GM12874 (cell line): ENCODE measurements around the gene ABI1.

Experiments used
- TF ChIP-seq, protein P1 (sequence below): IDR thresholded peaks from 2 replicates; pipeline ENCODE4 v1.5.1; 2011; ENCODE audit warnings: low read depth, mild to moderate bottlenecking, control low read depth, low read length, moderate library complexity; ENCODE audit not compliant: insufficient read depth

ABI1 gene

DNA sequence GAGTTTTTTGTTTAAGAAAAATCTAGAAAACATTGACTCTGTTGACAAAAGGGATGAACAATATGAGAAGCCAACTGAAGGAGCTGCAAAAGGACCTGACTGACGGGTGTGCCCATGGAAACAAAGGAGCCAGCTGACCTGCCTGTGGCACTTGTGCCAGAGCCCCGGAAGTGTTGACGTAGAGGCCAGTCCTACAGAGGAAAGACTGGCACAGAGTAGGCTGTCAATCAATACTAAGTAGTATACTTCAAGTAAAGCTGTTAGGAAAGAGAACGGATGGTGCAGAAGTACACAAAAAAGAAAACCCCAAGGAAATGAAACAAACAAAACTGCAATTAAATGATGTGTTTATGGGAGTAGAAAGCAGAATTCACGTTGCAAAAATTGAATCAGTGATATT is 19.0 kb upstream of the ABI1 start:
- TF ChIP-seq, protein P1, sequence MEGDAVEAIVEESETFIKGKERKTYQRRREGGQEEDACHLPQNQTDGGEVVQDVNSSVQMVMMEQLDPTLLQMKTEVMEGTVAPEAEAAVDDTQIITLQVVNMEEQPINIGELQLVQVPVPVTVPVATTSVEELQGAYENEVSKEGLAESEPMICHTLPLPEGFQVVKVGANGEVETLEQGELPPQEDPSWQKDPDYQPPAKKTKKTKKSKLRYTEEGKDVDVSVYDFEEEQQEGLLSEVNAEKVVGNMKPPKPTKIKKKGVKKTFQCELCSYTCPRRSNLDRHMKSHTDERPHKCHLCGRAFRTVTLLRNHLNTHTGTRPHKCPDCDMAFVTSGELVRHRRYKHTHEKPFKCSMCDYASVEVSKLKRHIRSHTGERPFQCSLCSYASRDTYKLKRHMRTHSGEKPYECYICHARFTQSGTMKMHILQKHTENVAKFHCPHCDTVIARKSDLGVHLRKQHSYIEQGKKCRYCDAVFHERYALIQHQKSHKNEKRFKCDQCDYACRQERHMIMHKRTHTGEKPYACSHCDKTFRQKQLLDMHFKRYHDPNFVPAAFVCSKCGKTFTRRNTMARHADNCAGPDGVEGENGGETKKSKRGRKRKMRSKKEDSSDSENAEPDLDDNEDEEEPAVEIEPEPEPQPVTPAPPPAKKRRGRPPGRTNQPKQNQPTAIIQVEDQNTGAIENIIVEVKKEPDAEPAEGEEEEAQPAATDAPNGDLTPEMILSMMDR: no peak

DNA sequence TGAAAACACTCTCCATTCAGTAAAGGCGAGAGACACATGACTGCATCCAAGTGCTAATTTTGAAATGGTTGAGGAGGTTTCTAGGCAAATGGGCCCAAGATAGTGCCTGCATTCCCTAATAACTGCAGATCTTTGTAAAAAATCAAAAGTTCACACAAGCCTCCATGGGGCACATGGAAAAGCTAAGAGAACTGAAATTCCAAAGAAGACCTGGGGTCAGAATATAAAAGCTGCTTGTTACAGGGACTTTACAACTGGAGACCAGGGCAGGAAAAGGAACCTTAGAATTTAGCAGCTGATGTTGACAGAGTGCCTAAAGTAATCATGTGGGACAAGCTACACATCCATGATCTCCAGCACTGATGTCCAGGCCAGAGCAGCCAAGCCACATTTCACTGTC is 10.0 kb upstream of the ABI1 start:
- TF ChIP-seq, protein P1: no peak

DNA sequence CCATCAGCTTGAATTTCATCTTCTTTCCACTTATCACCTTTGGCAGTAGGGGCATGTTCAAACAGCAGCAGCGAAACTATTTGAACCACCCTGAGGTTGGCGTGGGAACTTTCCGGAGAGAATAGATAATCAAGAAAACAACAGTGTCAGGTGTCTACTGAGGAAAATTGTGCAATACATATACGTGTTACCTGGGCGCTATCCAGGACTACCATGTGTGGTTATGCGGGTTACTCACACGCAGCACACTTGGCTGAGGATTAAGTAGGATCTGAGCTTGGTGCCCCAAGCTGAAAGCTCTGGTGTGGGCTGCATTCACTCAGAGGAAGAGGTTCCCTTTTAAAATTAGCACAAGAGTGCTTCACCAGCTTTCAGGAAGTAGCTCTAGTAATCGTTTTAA is 8.8 kb upstream of the ABI1 start:
- TF ChIP-seq, protein P1: no peak

DNA sequence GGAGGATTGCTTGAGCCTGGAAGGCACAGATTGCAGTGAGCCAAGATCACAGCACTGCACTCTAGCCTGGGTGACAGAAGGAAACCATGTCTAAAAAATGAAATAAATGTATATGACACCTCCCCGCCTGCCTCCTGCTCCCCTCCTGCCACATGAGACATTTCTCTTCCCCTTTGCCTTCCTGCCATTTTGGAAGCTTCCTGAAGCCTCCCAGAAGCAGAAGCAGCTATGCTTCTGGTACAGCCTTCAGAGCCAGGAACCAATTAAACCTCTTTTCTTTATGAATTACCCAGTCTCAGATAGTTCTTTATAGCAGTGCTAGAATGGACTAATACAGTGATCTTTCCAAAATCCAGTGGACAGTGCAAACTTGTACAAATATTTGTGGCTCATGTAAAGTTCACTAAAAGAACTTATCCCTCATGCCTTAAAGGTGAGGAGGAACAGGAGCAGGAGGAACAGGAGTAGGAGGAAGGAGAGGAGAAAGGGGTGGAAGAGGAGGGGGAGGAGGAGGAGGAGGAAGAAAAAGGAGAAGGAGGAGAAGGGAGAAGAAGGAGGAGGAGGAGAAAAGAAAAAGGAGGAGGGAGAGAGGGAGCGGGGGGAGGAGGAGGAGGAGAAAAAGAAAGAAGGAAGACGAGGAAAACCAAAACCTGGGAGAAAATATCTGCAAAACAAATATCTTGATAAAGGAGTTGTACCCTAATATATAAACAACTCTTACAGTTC is 2.8 kb upstream of the ABI1 start:
- TF ChIP-seq, protein P1: no peak

DNA sequence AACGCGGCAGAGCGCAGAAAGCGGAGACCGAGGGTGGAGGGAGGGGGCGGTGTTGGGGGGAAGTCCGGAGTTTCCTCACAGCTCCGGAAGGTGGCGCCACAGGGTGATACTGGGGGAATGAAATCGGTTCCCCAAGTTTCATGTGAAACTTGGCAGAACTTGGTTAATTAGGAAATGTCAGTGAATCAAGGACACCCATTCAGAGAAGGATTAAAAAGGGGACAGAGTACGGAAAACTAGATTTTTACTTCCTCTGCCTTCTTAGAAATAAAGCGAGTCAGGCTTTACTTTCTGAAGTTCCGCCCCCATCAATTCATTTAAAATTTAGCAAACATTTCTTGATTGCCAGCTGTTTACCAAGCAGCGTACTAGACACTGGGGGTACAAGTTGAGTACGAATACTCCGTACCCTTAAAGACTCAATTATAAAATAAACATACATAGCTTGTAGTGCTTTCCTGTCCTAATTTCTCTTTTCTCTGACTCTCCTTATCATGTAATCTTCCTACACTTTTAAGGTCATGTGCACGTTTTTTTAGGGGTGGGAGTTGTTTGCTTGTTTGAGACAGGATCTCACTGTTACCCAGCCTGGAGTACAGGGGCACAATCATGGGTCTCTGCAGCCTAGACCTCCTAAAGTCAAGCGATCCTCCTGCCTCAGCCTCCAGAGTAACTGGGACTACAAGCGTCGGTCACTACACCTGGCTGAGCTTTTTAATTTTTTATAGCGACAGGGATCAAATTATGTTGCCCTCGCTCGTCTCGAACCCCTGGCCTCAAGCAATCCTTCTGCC is 644 bp upstream of the ABI1 start:
- TF ChIP-seq, protein P1: peak; percentile 75

DNA sequence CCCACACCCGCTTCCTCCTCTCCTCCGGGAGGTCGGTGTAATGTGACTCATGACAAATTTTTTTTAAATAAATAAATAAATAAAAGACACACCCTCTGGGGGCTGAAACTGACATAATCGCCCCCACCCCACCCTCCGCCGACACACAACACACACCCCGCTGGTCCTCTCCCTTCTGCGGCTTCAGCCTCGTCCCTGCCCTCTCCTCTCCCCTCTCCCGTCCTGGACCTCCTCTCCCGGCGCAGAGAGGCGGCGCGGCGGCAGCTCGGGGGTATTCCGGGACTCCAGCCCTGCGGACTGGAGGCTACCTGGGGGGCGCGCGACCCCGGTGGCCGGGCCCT is 686 bp downstream of the ABI1 start:
- TF ChIP-seq, protein P1: no peak

DNA sequence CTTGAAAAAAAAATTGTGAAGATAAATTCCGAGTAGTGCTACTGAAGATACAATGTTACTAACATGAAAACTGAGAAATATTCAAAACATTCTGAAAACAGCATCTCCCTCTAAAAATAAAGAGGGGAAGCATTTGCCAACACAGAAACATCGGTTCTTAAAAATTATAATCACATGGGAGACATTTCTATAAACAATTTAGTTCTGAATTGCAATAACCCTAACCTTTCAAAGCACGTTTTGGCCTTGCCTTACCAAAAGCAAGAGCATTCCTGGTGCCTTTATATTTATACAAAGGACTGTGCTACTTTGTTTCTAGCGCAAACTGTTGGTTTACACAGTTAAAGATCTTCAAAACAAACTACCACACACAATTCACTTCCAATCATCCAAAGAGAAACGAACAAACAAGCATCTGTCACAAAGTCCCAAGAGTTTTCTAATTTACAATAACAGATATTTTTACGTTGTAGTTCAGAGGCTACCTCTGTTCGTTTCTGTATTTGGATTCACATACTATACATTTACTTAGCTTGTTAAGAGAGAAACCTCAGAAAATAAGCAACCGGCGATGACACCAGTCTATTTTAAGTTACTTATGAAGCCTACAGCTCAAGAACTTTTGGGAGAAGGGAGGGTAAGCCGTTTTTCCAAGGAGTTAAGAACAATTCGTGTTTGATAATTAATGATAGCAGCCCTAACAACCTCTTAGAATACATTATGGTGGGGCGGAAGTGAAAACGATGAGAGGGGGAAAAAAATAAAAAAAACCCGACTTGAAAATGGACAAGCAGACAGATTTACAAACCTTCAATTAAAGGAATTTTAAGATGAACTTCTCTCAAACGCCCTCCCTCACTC is 1.3 kb downstream of the ABI1 start:
- TF ChIP-seq, protein P1: no peak
